Measurements from ENCODE around the gene CACNG1.

The CACNG1 gene

DNA sequence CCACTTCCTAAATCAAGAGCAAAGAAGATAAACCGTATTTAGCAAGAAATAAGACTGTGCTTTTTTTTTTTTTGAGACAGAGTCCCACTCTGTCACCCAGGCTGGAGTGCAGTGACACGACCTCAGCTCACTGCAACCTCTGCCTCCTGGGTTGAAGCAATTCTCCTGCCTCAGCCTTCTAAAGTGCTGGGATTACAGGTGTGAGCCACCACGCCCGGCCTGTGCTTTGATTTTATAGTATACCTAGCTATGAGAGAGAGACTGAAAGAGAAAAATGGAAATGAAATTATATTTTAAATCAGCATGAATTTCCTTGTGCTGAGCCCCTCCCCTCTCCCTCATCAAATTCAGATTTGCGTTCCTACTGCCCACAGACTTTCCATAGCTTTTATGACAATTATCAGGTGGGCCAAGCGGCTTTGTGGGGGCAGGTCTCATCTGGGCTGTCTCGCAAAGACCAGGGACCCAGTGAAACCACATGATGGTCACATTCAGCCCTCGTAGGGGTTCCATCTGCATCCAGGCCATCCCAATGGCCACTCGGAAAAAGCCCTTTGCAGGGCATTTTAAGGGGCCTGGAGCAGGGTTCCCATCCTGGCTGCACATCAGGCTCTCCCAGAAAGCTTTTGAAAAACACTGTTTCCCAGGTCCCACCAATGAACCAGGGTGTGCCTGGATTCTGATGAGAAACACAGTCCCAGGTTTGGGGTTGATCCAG is 8.5 kb downstream of the CACNG1 start:
- DNase-seq, result no peak

DNA sequence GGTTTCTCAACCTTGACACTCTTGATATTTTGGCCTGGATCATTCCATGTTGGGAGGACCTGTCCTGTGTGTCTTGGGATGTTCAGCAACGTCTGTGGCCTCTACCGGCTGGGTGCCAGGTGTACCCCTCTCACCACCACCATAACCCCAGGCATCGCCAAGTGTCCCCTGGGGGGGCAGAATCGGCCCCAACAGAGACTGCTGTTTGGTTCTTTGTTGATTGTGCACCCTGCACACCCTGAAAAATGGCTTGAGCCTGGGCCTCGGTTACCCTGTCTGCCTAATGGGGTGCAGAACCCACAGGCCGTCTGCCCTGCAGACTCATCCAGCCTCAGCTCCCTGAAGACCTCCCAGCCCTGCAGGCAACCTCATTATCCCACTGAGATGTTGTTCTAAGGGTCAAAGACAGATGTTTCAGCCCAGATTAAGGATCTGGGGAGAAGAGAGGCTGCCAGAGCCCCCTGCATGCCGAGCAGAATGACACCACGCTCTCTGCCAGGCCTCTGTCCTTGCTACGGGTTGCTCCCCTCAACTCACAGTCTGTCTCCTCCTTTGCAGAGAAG is 9.2 kb downstream of the CACNG1 start:
- no peak for DNase-seq

DNA sequence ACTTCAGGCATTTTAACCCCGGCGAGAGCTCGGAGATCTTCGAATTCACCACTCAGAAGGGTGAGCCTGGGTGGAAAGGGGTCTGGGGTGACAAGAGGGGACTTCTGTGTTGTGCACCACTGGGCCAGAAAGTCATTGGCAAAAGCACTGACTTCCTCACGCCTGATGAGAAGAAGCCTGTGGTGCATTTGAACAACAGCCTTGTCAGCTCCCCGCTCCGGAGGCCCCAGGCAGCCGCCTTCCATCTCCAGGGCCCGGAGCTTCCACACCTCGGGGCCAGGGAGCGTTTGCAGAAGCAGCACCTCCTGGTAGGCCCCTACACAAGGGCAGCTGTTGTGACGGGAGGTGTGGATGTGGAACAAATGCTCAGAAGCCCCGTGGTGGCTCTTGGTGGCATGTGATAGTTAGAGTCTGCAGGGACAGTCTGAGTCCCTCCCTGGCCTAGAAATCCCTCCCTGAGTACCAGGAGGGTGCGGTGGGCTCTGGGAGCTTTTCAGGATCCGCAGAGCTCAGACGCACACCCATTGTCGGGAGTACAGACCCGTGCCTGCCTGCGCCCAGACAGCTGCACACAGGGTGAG is 9.7 kb downstream of the CACNG1 start:
- DNase-seq, result no peak

DNA sequence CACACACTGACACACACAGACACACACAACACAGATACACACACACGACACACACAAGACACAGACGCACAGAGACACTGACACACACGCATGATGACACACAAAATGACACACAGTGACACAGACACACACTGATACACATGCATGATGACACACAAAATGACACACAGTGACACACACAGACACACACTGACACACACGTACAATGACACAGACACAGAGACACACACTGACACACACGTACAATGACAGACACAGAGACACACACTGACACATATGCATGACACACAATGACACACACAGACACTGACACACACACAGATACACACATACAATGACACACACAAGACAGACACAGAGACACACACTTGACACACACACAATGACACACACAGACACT is 10.3 kb downstream of the CACNG1 start:
- no peak for DNase-seq

DNA sequence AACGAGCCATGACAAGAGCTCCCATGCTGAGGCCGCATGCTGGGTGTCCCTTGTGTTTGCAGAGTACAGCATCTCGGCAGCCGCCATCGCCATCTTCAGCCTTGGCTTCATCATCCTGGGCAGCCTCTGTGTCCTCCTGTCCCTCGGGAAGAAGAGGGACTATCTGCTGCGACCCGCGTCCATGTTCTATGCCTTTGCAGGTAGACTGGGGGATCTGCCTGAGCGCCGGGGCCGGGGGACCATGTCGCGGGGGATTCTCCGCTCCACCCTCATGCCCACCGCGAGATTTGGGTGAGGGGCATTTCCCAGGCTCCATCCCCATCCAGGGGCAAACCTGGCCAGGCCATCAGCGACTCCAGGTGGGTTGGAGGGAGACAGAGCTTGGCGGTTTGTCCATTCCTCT is 10.7 kb downstream of the CACNG1 start:
- no peak for DNase-seq

DNA sequence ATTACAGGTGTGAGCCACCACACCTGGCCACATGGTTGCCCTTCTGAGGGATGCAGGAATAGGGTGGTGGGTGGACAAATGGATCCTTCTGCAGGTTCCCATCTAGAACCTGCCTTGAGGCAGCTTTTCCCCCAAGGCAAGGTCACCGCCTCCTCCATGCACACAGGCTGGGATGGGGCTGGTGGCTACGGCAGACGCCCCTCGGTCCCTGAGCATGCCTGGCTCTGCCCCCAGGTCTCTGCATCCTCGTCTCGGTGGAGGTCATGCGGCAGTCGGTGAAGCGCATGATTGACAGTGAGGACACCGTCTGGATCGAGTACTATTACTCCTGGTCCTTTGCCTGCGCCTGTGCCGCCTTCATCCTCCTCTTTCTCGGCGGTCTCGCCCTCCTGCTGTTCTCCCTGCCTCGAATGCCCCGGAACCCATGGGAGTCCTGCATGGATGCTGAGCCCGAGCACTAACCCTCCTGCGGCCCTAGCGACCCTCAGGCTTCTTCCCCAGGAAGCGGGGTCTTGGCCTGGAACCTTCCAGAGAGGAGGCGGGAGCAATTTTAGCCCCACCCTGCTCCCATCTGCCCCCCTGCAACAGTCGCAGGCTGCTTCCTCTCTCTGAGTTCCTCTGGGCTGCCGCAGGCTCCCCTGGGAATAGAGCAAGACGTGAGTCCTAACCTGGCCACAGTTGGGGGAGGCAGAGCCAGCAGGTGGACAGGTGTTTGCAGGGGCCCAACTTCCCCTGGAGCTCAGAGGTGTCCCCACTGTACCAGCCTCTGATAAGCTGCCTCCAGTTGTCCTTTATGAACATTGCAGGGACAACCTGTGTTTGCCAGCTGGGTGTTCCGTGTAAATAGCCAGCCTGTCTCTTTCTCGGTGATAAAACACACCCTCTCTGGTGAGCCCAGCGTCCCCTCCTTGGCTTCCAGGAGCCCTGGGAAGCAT is 11.7 kb downstream of the CACNG1 start:
- no peak for DNase-seq

DNA sequence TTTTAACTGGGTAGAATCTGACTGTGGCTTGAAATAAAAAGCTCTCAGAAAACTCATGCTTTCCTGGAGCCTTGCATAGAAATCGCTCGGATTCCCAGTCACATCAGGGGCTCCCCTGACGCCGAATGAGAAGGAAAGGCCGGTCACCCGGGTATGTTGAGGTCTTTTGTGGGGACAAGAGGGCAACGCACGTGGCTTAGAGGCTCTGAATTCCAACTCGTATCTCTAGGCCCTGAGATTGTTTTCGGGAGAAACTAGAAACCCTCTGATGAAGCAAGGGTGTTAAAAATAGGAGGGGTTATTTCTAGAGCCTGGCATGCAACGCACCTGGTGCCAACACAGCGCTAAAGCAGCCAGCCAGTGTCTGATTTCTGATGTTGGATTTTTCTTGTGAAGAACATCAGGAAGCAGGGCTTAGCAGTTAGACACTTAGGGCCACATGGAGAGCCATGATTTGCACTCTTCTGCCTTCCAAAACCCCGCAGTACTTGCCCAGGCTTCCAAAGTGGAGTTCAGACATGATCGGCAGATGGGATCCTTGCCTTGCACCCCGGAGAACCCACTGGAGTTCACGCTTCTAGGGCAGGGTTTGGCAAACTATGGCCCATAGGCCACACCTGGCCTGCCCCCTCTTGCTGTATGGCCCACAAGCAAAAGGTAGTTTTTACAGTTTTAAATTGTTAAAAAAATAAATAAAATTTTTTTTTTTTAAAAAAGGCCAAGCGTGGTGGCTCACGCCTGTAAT is 12.6 kb downstream of the CACNG1 start:
- no peak for DNase-seq

DNA sequence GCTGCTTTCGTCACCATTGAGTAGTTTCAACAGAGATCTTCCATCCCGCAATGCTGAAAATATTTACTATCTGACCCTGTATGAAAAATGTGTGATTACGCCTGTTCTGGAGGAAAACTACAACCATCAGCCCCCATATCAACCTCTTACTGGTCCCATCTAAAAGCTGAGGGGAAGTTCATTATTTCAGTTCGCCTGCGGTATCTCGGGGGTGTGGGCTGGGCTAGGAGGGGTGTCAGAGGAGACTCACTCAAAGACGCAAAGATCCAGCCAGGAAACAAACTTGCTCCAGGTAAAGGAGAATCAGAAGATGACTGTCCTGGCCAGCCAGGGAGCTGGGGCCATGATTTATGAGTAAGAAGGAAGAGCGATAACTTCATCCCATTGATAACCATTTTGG is 13.7 kb downstream of the CACNG1 start:
- DNase-seq, result no peak

DNA sequence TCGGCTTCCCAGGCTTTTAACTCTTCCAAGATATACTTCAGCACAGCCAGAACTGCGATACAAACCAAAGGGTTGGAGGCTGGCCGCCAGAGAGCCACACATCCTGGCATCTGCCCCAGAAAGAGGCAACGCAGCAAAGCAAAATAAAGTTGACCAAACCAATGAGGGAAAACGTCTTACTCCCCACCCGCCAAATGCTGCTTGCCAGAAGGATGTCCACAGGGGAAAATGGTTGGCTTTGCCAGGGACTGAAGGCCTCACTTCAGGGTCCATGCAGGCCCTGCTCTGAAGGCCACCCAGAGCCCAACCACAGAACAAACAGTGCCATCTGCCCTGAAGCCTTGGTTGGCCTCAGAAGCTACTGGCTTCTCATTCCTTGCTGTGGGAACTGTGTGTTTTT is 15.0 kb downstream of the CACNG1 start:
- DNase-seq, result no peak

DNA sequence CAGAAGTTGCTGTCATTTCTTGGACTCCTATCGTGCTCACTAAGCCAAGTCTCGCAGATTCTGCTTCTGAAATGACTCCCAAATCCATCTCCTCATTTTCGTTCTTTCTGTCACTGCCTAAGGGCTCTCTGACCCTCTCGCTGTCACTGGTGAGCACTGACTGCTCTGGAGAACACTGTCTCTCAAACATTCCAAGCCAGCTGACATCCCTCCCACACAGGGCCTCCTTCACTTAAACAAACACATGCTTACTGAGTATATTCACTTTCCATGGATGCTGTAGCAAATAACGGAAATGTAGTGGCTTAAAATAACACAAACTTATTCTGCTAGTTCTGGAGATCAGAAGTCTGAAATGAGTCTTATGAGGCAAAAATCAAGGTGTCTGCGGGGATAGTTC is 18.8 kb downstream of the CACNG1 start:
- DNase-seq, result no peak

DNA sequence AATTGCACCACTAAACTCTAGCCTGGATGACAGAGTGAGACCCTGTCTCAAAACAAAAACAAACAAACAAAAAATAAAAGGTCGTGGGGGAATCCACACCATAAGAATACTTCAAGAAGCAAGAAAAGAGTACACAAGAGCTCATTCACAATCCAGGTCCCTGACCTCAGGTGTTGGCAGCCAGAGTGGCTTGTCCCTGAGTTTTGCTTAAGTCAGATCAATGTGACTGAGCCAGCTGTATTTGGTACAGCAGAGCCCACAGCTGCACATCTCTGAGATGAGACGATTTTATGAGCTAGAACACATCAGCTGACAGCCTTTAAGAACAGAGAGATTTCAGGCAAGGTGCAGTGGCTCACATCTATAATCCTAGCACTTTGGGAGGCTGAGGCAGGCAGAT is 22.4 kb downstream of the CACNG1 start:
- no peak for DNase-seq

DNA sequence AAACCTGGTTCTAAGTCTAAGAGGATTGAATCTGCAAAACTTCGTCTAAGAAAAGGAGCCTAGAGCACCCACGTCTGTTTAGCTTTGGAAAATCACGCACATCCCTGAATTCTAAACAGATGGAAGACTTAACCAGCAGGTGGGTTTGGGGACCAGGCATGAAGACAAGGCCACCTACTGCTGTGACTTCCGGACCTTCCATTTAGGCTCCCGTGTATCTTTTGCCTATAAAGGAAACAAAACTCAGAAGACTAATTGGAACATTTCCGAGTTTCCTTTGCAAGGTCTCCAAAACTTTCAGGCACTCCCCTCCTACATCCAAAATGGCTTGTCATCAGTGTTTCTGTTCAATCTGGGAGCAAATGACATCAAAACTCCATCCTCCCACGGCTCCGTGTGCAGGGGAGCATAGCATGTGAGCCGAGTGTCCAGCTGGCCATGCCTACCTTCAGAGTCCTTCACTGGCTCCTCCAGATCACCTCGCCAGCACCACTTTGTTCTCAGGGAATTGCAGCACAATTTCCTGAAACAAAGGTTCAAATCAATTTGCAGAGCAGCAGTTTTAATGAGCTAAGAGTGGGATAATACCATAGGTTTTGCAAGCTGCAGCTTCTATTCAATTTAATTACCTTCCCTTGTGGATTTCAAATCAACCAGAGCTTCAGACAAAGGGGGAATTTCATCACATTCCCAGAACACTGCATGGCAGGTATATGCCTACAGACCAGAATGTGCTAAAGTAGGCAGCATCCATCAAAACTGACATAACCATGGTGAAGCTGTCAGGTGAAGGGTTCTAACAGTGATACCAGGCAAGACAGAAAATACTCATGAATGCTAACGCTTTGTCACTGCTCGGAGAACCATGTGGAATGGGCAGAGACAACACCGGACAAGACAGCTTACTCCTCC is 23.5 kb downstream of the CACNG1 start:
- DNase-seq, result no peak

DNA sequence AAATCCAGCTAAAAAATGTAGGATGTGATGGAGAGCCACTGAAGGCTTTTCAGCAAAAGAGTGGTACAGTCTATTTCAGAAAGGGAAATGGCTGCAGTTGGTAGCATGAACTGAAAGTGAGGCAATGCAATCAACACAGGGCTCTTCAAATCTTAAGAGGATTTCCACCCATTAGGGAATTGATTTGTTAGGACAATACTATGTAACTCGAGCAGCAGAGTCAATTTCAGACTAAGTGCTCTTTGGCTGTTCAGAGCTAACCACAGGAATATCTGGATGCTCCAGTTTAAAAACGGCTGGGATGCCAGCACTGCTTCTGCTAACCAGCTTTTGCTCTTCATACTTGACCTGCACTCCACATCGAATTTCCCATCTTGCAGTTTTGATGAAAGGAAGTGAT is 24.6 kb downstream of the CACNG1 start:
- no peak for DNase-seq

DNA sequence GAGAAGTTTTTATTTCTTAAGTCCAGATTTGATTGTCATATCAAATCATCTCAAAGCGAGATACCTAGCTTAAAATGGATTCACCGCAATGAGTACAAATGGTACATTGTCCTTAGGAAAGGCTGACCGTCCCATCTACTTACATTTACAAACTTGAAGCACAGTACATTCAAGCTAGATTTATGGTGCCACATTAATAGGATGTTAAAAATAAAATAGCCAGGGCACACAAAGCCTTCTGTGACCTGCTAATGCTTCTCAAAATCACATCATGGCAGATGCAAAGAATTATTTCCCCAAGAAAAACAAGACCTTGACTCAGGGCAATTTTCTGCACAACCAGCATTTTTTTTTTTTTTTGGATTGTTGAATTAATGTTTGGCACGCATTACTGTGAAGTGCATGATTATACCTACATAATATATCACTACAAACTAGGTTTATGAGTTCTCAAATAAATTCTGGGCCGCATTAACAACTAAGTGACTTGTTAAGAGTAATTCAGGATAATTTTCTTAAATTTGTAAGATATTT is 25.3 kb downstream of the CACNG1 start:
- no peak for DNase-seq

DNA sequence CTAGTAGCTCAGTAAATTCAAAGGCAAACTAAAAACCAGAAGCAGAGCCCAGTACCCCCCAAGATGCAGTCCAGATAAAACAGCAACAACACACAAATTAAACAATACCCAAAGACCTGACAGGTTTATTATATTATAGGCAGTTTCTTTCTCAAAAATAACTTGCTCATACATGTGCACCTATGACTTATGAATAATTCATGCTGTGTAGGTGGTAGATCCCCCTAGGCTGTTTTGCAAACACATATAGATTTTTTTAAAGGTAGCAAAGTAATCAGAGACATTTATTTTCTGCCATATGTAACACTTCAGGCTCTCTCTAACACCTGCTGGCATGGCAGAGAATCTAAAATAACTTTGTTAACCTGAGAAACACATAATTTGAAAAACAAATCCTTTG is 27.2 kb downstream of the CACNG1 start:
- no peak for DNase-seq

DNA sequence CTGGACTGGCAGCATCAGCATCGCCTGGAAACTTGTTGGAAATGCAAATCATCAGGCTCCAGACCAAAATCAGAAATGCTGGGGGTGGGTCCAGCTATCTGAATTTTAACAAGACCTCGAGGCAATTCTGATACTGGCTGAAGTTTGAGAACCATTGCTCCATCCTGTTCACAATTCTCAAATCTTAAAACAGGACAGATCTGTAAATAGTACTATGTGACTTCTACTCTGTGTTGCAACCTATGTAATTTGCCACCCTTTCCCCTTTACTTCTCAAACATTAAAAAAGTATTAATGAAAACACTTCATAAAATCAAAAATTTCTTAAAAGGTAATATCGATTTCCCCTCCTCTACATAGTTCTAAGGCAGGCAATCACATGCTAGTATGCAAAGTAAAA is 28.5 kb downstream of the CACNG1 start:
- no peak for DNase-seq

DNA sequence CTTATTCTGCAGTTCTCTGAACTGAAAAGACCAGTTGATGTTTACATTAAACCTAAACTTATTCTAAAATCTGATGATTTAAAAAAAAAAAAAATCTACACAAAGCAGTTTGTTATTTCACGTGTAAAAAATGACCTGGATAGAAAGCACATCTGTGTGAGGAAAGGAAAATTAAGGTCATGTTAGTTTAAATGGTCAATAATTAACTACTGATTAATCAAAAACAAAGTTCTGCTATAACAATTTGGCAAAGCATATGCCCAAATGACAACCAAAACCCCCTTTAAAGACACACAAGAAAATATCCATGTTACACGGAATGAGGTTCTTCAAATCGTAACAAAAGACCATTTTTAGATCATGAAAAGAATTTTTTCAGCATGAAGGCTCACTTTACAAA is 30.4 kb downstream of the CACNG1 start:
- no peak for DNase-seq

DNA sequence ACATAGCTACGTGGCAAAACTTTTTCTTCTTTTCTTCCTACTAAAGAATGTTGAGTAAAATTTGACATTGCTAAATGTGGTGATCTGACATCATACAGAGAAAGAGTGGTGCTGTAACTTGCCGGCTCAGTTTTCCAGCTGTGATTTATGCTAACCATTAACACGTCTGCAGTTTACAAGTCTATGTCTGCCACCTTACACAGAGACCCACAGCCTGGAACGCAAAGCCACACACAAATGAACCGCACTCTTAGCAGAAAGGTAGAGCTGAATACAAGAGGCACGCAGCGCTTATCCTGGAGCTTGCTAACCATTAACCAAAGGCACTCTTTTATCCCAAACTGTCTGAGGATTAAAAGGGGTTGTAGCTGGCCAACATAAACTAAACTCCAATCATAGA is 31.9 kb downstream of the CACNG1 start:
- no peak for DNase-seq

DNA sequence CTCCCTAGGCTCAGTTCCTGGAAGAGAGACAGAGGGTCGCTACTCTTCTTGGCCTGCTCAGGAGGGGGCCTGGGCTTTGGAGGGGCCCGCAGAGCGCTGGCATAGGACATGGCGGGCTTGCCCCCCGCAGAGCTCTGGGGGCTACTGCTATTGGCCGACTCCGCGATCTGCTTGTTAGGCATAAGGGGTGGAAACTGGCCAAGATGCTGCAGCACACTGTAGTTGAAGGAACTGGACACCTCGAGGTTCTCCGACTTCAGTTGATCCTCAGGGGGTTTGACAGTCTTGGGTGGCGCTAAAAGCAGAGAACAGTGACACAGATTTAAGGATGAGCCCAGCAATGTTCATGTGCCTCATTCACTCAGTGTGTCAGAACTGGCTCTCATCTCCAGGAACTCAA is 33.9 kb downstream of the CACNG1 start:
- DNase-seq, result no peak

DNA sequence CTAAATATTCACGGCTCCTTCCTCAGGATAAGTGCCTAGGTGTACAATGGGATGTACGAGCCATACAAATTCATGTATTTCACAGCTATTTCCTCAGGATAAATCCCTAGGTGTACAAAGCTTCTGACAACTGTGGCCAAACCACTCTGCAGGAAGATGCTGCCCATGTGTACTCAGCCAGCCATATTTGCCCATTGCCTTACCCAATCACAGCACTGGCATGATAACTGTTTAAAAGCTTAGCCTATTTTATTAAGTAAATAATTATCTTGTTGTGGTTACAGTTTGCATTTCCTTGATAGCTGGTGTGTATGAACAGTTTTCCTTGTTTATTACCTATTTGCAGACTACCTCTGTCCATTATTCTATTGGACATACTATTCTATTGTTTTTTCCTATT is 35.1 kb downstream of the CACNG1 start:
- DNase-seq, result no peak

DNA sequence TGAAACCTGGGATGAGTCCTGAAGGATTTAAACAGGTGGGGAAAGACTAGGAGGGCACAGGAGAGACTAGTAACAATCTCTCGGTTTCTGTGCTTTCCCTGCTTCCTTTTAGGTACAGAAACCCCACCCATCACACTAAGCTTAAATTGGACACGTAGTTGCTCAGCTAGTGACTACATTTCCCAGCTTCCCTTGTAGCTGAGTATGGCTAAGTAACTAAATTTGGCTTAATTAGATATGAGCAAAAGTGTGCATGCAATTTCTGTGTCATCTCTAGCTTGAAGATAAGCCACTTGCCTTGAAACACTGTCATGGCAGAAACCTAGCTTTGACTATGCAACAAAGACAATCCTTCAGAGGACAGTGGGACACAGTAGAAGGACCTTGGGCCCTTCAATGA is 36.5 kb downstream of the CACNG1 start:
- no peak for DNase-seq

Data from inflammatory macrophage (primary cell).